TTC549 (cell line): ENCODE measurements around the gene GCM1.

Experiments used
- FAIRE-seq: peaks from 2 replicates; lab custom pipeline; 2012; peaks lifted over from hg19 to GRCh38; lab: Jason Lieb, UNC

Gene GCM1

DNA sequence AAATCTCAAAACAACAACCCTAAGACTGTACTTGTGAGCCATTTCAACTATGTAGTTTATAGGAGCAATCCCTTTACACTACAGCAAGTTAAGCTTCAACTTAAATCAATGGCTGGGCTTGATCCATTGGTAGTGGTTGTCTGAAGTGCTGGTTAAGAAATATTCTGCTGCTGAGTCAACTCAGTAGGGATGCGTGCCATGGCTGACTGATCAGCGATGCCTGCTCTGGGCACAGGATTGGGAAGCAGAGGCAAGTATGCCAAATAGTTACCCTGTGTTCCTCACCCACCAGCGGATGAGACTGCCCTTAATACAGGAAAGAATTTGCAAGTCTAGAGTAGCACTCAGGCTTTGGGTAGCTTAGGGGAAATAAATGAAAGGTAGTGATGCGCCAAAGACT lies 41.5 kb downstream of the GCM1 start:
- no peak for FAIRE-seq

DNA sequence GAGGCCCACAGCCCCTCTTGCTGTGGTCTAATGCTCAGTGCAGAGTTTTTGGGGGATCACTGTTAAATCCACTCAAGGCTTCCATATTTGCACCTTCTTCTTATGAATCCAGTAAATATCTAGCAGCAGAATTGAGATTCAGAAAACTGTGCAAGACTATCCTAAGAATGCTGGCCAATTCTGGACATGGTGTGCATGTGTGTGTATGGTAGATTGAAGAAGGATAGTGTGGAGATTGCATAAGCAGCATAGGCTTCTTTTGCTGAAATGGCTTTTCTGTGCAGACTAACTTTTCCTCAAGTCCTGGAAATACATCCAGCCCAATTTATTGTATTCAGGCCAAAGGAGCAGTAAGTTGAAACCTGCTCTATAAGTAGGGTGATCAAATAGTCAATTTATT lies 43.7 kb downstream of the GCM1 start:
- FAIRE-seq = no peak

GRCh38 chr6:53103993-53104675 lies 44.5 kb downstream of the GCM1 start:
- no peak for FAIRE-seq

DNA sequence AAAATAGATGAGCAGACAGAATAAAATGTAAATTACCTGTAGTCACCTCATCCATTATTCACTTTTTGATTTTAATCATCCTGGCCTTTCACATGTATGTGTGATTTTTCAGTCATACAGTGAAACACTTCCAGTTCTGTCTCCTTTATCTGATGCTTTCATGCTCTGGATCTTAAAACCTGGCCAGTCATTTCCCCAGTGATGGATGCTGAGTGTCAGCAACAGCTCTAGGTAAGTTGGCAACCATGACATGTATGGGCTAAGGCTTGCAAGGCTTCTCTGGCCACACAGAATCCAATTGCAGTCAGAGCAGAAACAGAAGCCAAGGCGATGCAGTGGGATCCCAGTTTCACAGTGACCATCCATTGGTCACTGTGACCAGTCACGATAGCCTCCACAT lies 47.6 kb downstream of the GCM1 start:
- FAIRE-seq = no peak

GRCh38 chr6:53100561-53100960 lies 48.1 kb downstream of the GCM1 start:
- FAIRE-seq = no peak

GRCh38 chr6:53095716-53096115 lies 52.9 kb downstream of the GCM1 start:
- FAIRE-seq = no peak

DNA sequence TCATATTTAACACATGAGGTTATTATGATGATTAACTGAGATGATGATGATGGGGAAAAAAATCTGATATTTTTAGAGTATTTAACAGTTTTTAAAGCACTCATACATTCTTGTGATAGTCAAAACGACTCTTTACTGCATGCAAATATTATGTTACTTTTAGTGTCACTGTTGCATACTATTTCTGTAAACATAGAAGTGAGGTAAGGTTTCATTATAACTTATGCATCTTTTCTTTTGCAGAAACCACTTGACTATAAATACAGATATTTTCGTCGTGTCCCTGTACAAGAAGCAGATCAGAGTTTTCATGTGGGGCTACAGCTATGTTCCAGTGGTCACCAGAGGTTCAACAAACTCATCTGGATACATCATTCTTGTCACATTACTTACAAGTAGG lies 53.4 kb downstream of the GCM1 start:
- no peak for FAIRE-seq

- no peak for FAIRE-seq
Observed at GRCh38 chr6:53090576-53090975, 58.1 kb downstream of the GCM1 start.

- FAIRE-seq = no peak
Observed at GRCh38 chr6:53089948-53090347, 58.7 kb downstream of the GCM1 start.

GRCh38 chr6:53086302-53086701 lies 62.3 kb downstream of the GCM1 start:
- FAIRE-seq = no peak

GRCh38 chr6:53080813-53081212 lies 67.8 kb downstream of the GCM1 start:
- FAIRE-seq = no peak
